Suprapubic skin (tissue), 4 donors: ENCODE data around the gene CUL1.

ENCODE experiments used
- CTCF ChIP-seq, 2 donors: fragments of 200-600 bp in 1 of 2; fragments of 450-650 bp in 1 of 2; sonication (generic) in 1 of 2; IDR thresholded peaks; one replicate each; pipeline ENCODE4 v1.5.1; 2016 to 2019; ENCODE audit warnings: antibody characterized with exemption in 2 of 2, mild to moderate bottlenecking in 1 of 2, moderate library complexity in 1 of 2
- EP300 ChIP-seq: sonication (generic); formaldehyde crosslinking; IDR thresholded peaks from one replicate; pipeline ENCODE4 v1.6.1; 2017; ENCODE audit warnings: antibody characterized with exemption
- POLR2A ChIP-seq, 2 donors: fragments of 450-650 bp; IDR thresholded peaks; one replicate each; pipeline ENCODE4 v1.6.1; 2017; ENCODE audit warnings: antibody characterized with exemption in 2 of 2, mild to moderate bottlenecking in 2 of 2, moderate library complexity in 2 of 2
- POLR2AphosphoS5 ChIP-seq, 3 donors: sonication (generic); formaldehyde crosslinking; IDR thresholded peaks; one replicate each; pipeline ENCODE4 v1.6.1; 2017; ENCODE audit warnings: antibody characterized with exemption in 3 of 3

- TF ChIP-seq POLR2A (IDR thresholded peaks at IDR 0.05) (no peak), CTCF (IDR thresholded peaks at IDR 0.05) (no peak), POLR2AphosphoS5 (IDR thresholded peaks at IDR 0.05) (no peak), EP300 (no peak)
These were observed 10.2 kb upstream of the CUL1 start for GRCh38 chr7:148688526-148688925.
